ENCODE measurements around the gene ATF2.
"Not testable (repeated sequence)": the region's sequence is repeated elsewhere in the genome, so short reads cannot be mapped to it uniquely, and the experiment has no call there.

The ATF2 gene

GRCh38 chr2:175164235-175164634 is 3.8 kb downstream of the ATF2 start:
- DNase-seq = no peak

- no peak for DNase-seq
Measured at GRCh38 chr2:175158894-175159293, 9.1 kb downstream of the ATF2 start.

- no peak for DNase-seq
Measured at GRCh38 chr2:175156534-175156933, 11.5 kb downstream of the ATF2 start.

GRCh38 chr2:175154661-175155082 is 13.3 kb downstream of the ATF2 start:
- peak; percentile 88 for DNase-seq

GRCh38 chr2:175152242-175152641 is 15.8 kb downstream of the ATF2 start:
- DNase-seq = no peak

GRCh38 chr2:175151791-175152190 is 16.2 kb downstream of the ATF2 start:
- no peak for DNase-seq

- peak; percentile 51 for DNase-seq
Measured at GRCh38 chr2:175147186-175147585, 20.8 kb downstream of the ATF2 start.

GRCh38 chr2:175143678-175144077 is 24.3 kb downstream of the ATF2 start:
- no peak for DNase-seq

- no peak for DNase-seq
Measured at GRCh38 chr2:175143191-175143590, 24.8 kb downstream of the ATF2 start.

GRCh38 chr2:175140332-175140731 is 27.7 kb downstream of the ATF2 start:
- no peak for DNase-seq

GRCh38 chr2:175137793-175138192 is 30.2 kb downstream of the ATF2 start:
- no peak for DNase-seq

GRCh38 chr2:175136334-175137215 is 31.4 kb downstream of the ATF2 start:
- DNase-seq = no peak

- DNase-seq = peak; percentile 7
Measured at GRCh38 chr2:175135862-175136261, 32.1 kb downstream of the ATF2 start.

- no peak for DNase-seq
Measured at GRCh38 chr2:175135177-175135576, 32.8 kb downstream of the ATF2 start.

GRCh38 chr2:175131252-175131651 is 36.8 kb downstream of the ATF2 start:
- DNase-seq = no peak

GRCh38 chr2:175126661-175127060 is 41.3 kb downstream of the ATF2 start:
- no peak for DNase-seq

GRCh38 chr2:175123254-175123653 is 44.7 kb downstream of the ATF2 start:
- no peak for DNase-seq

GRCh38 chr2:175111200-175111657 is 56.8 kb downstream of the ATF2 start:
- DNase-seq = peak; percentile 55

GRCh38 chr2:175108091-175108490 is 59.9 kb downstream of the ATF2 start:
- DNase-seq = not testable (repeated sequence)

- DNase-seq = peak; percentile 43
Measured at GRCh38 chr2:175107146-175107545, 60.9 kb downstream of the ATF2 start.

- DNase-seq = no peak
Measured at GRCh38 chr2:175103191-175103590, 64.8 kb downstream of the ATF2 start.

GRCh38 chr2:175101514-175101913 is 66.5 kb downstream of the ATF2 start:
- no peak for DNase-seq

- DNase-seq = peak; percentile 77
Measured at GRCh38 chr2:175097297-175097696, 70.7 kb downstream of the ATF2 start.

- DNase-seq = not testable (repeated sequence)
Measured at GRCh38 chr2:175084117-175084516, 83.9 kb downstream of the ATF2 start.

All from fibroblast of skin of back (primary cell).